Prostate gland (tissue), 2 donors: ENCODE data around the gene ARL8A.

Source experiments
- CTCF ChIP-seq, 4 experiments: fragments of 200-600 bp in 2 of 4; fragments of 450-650 bp in 2 of 4; sonication (generic) in 2 of 4; IDR thresholded peaks; 1 replicate in 3 of 4; 2 replicates in 1 of 4; pipeline ENCODE4 v1.5.1; 2016 to 2019; ENCODE audit warnings: antibody characterized with exemption in 4 of 4, mild to moderate bottlenecking in 2 of 4, moderate library complexity in 2 of 4
- POLR2A ChIP-seq: fragments of 450-650 bp; IDR thresholded peaks from one replicate; pipeline ENCODE4 v1.6.1; 2016; ENCODE audit warnings: antibody characterized with exemption, mild to moderate bottlenecking
- POLR2AphosphoS5 ChIP-seq: sonication (generic); formaldehyde crosslinking; IDR thresholded peaks from one replicate; pipeline ENCODE4 v1.6.1; 2017; ENCODE audit warnings: antibody characterized with exemption

DNA sequence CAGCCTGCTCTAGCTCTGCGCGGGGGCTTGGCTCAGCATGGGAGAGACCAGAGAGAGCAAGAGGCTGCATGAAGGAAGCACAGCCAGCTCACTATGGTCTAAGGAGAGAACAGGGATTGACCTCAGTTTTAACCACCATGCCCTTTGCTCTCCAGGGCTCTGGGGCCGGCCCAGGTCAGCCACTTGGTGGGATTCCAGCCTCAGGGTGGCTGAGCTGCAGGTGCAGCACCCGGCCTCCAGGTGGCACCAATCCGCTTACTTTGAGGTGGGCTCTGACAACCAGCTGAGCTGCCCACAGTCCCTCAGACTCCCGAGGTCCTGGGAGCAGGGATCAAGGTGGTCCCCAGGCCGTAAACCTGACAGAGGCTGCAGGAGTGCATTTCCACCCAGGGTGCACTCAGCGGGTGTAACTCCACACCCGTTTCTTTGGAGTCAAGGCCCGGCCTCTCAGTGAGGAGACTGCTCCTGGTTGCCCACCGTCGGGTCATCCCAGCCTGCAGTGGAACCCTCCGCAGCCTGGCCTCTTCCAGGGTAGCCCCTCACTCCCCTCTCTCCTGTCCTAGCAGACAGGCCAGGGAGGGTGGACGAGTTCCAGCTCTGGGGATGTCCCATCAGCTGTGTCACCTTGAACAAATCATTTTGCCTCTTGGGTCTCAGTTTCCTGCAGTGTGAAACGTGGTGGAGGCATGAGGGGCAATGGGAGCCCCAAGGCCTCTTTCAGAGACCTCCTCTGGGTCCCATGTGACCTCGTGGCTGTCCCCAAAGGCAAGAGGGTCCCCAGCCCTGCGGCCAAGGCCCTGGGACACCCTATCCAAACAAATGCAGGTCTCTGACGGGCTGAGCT lies 48.5 kb upstream of the ARL8A start:
- no peak for TF ChIP-seq POLR2A
- peak; percentile 69 to 91 (median 80) for TF ChIP-seq CTCF (IDR thresholded peaks at IDR 0.05)
- TF ChIP-seq POLR2AphosphoS5, result no peak
